Measurements from ENCODE around the gene MISFA.

- no peak for TF ChIP-seq CTCF (IDR thresholded peaks at IDR 0.05)
- no peak for TF ChIP-seq POLR2AphosphoS5 (IDR thresholded peaks at IDR 0.05)
- no peak for TF ChIP-seq POLR2A (IDR thresholded peaks at IDR 0.05; ENCODE audit: low read depth)
Observed at GRCh38 chr11:18575361-18575760, 24.2 kb upstream of the MISFA start.

All from esophagus muscularis mucosa (tissue), 3 donors.